GM21526 (cell line): ENCODE data around the gene UBE2M.
A peak's percentile ranks its signal among the peaks of the same experiment; 100 is the strongest.
"Not testable (repeated sequence)": the region's sequence is repeated elsewhere in the genome, so short reads cannot be mapped to it uniquely, and the experiment has no call there.

Experiments
- ATAC-seq: cut with Tn5 transposase; IDR thresholded peaks from one replicate; pipeline ENCODE4 v1.9.1; 2021; ENCODE audit warnings: moderate library complexity; ENCODE audit not compliant: unreplicated experiment, low FRiP score

Gene UBE2M

DNA sequence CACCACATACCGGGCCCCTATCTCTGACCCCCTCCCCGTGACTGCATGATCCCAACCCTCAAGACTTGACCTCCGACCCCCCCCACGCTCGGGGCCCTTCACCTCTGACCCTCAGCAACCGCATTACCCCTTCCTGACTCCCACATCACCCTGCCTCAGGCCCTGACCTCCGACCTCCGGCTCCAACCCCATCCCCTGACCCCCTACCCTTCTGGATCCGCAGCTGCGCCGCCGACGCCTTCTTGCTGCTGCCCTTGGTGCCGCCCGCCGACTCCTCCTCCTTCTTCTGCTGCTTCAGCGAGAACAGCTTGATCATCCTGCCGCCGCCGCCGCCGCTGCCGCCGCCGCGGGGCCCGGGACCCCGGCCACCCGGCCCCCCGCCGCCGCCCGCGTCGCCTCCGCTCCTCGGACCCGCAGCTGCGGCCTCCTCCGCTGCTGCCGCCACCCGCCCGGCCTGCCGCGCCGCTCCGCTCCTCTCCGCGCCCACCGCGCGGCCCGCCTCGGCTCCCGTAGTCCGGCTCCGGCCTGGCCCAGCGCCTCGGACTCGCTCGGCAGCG lies at the start of gene UBE2M:
Gene UBE2M (minus strand): TSS at position 546 of the 557 bp plus-strand sequence. CDS start 230 bp downstream, at position 316.
- no peak for ATAC-seq

DNA sequence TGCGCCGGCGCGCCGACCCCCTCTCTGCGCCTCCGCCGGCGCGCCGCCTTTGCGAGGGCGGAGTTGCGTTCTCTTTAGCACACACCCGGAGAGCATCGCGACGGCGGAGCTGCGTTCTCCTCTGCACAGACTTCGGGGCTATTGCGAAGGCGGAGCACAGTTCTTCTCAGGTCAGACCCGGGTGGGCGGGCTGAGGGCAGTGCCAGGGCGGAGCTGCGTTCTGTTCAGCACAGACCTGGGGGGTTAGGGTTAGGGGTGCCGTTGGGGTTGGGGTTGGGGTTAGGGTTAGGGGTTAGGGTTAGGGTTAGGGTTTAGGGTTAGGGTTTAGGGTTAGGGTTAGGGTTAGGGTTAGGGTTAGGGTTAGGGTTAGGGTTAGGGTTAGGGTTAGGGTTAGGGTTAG lies 48.8 kb upstream of the UBE2M start:
- ATAC-seq, result not testable (repeated sequence)

DNA sequence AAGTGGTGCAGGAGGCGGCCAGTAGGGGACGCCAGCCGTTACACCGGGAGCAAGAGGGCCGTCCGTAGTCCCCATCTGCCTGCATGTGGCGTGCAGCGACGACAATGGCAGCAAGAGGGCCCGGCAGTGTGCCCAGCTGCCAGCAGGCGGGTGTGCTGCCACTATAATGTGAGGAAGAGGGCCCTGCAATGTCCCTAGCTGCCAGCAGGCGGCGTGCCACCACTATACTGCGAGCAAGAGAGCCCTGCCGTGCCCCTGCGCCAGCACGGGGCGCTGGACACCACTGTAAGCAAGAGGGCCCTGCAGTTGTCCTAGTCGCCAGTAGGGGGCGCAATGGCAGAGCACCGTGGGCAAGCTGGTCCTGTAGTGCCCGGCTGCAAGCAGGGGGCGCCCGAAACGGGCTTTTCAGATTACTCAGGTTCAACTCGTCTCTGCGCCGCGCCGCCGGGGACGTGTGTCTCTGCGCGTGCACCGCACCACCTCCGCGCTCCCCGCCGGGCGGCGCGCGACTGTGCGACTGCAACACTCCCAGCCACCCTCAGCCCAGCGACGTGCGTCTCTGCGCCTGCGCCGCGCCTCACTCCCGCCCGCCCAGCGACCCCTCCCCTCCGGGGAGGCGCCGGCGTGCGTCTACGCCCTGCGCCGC lies 48.0 kb upstream of the UBE2M start:
- not testable (repeated sequence) for ATAC-seq

DNA sequence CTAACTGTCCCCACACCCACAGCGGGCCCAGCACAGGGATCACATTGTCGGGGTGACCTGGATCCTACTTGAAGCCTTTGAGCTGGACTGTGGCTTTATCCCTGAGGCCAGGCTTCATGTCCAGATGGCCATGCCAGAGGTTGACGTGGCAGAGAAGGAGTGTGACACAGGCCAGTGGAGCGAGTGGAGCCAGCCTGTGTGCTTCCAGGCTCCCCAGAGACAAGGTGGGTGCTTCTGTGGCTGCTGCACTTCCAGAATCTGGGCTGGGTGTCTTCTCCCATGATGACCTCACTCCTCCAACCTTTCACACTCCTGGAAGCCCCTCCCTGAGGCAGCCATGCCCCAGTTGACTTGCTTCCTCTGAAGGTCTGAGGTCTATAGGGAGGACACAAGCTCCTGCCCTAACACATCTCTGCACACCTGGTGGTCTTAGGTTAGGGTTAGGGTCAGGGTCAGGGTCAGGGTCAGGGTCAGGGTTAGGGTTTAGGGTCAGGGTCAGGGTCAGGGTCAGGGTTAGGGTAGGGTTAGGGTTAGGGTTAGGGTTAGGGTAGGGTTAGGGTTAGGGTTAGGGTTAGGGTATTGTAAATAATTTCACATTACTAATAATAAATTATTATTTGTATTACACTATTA lies 27.8 kb upstream of the UBE2M start:
- no peak for ATAC-seq

DNA sequence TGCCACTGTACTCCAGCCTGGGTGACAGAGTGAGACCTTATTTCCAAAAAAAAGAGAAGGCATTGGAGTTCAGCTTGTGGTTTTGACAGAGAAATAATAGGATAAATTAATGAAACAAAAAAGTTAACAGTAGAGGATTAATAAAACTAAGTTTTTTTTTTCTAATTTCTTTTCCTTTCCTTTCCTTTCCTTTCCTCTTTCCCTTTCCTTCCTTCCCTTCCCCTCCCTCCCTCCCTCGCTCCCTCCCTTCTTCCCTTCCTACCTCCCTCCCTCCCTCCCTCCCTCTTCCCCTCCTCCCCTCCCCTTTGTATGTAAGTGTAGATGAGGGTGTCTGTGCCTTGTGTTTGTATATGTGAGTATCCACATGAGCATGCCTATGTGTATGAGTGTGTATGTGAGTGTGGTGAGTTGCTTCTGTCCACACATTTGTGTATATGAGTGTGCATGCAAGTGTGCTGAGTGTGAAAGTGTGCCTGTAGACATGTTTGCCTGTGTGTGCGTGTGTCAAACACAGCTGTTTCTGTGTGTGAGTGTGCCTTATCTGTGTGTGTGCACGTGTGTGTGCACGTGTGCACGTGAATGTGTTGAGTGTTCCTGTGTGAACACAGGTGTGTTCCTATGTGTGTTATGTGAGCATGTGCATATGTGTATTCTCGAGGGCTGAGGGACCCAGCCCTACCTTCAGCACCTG lies 27.2 kb upstream of the UBE2M start:
- ATAC-seq, result no peak

DNA sequence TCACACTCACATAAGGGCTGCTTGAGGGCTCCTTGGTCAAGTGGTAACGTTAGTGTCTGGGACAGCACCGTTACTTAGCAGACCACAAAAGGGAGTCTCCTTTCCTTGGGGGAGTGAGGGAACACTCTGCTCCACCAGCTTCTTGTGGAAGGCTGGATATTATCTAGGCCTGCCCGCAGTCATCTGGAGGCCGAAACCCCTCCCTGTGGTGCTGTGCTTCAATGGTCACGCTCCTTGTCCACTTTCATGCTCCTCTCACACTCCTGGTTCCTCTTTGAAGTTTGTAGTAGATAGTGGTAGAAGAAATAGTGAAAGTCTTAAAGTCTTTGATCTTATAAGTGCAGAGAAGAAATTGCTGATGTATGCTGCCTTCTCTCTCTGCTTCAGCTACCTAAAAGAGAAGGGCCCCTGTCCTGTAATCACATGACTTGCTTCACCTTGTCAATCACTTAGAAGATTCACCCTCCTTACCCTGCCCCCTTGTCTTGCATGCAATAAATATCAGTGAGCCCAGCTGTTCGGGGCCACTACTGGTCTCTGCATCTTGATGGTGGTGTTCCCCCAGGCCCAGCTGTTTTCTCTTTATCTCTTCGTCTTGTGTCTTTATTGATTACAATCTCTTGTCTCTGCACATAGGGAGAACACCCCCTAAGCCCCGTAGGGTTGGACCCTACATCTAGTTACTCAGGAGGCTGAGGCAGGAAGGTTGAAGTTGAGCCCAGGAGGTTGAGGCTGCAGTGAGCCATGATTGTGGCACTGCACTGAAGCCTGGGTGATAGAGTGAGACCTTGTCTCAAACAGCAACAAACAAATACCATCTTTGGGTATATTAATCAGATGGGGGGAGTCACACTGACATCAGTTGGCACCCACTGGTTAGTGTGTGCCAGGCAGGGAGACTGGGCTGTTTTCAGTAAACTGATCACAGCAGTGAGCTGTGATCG lies 26.4 kb upstream of the UBE2M start:
- no peak for ATAC-seq

DNA sequence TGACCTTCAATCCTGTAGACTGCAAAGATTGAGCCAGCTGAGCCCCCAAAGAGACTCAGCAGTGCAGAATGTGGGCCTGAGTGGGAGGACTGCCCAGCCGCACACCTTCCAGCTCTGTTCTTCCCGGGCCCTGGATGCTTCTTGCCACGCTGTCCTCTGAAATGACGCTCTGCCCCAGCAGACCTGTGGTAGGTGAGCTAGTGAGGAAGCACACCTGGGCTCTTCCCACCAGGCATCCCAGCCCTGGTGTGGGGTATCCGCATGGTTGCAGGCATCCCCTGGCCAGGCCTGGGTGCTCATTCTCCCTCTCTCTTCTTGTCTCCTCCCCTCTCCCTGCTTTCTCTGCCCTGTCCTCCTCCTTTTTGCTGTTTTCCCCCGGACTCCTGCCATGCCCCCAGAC lies 24.6 kb upstream of the UBE2M start:
- ATAC-seq, result no peak

DNA sequence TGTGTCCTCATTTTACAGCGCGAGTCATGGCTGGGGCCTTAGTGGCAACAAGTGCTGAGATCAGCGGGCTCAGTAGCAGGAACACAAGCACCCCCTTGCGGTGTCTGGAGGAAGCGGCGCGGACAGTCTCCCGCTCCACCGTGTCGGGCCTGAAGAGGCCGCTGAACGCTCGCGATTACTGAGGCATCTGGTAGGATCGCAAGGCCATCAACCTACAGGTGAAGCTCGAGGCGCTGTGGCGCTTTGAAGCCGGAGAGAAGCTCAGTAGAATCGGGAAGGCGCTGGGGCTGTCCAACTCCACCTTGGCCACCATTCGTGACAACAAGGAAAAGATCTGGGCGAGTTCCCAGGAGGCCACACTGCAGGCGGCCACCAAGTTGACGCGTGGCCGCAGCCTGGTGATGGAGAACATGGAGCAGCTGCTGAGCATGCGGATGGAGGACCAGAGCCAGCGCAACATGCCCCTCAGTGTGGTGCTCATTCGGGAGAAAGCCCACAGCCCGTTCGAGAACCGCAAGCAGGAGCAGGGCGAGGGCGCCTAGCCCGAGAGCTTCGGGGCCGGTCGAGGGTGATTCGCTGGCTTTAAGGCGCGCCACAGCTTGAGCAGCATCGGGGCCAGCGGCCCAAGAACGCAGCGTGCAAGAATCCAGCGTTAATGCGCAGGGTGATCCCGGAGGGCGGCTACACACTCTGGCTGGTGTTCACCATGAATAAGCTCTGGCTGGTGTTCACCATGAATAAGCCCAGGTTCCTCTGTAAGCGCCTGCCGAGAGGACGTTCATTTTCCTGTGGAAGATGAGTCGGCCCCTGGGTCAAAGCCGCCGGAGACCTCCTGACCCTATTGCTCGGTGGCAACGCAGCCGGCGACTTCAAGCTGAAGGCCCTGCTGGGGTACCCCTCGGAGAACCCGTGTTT lies 23.1 kb upstream of the UBE2M start:
- no peak for ATAC-seq

DNA sequence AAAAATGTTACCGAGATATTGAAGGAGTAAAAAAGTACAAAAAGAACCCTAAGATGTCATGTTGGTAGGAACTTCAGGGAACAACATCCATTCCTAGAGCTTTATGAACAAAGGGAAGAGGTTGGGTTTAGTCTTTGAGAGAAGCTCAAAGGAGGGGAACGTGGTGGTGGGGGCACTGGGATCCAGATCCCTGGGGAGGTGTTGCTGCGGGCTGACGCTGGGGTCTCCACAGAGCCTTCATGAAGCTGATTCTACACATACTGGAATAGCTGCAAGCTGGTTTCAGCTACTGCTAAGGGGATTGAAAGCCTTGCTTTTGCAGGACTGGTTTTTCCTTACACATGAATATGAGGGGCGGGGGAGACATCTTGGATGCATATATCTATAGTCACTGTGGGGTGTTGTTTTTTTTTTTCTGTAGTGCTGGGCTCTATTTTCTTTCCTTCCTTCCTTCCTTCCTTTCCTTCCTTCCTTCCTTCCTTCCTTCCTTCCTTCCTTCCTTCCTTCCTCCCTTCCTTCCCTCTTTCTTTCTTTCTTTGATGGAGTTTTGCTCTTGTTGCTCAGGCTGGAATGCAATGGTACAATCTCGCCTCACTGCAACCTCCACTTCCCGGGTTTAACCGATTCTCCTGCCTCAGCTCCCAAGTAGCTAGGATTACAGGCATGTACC lies 21.2 kb upstream of the UBE2M start:
- ATAC-seq, result no peak

DNA sequence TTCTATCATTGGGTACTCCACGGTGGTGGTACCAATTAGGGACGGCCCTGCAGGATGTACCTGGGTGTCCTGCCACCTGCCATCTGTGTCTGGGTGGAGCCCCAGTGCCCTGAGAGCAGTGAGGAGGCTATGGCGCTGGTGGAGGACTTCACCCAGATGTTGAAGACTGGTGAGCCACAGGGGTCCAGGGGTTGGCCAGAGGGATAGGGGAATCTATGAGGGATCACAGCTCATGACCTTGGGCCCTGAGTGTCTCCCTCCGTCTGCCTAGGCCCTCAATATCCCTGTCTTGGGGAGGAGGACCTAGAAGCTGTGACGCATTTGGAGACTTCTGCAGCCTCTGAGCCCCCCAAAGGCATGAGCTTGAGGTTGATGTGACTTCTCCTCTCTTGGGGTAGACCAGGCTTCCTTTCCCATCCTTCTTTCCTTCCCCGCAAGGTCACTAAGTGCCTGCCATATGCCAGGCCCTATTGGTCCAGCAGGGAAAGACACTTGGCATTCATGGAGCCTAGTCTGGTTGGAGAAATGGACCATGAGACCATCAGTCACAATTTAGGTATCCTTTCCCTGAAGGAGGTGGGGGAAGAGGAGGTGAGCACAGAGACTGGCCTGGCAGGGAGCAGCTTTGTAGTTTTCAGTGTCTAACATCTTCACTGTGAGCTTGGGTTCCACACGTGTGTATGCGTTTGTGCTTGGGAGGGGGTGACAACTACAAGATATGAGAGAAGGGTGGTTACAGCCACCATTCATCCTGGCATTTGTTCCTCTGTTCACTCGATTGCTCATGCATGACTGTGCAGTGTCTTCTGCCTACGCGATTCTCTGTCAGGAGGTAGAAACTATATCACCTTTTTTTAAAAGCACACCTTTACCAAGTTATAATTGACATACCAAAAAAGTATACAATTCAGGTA lies 19.9 kb upstream of the UBE2M start:
- ATAC-seq, result no peak

DNA sequence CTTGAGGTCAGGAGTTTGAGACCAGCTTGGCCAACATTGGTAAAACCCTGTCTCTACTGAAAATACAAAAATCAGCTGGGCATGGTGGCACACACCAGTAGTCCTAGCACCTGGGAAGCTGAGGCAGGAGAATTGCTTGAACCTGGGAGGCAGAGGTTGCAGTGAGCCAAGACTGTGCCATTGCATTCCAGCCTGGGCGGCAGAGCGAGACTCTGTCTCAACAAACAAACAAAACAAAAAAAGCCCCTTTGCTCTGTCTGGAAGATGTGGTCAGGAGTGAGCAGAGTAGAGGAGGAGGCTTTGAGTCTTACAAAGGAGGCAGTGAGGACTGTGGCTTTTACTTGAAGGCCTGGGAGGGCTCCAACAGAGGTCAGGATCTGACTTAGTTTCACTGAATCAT lies 19.2 kb upstream of the UBE2M start:
- not testable (repeated sequence) for ATAC-seq

DNA sequence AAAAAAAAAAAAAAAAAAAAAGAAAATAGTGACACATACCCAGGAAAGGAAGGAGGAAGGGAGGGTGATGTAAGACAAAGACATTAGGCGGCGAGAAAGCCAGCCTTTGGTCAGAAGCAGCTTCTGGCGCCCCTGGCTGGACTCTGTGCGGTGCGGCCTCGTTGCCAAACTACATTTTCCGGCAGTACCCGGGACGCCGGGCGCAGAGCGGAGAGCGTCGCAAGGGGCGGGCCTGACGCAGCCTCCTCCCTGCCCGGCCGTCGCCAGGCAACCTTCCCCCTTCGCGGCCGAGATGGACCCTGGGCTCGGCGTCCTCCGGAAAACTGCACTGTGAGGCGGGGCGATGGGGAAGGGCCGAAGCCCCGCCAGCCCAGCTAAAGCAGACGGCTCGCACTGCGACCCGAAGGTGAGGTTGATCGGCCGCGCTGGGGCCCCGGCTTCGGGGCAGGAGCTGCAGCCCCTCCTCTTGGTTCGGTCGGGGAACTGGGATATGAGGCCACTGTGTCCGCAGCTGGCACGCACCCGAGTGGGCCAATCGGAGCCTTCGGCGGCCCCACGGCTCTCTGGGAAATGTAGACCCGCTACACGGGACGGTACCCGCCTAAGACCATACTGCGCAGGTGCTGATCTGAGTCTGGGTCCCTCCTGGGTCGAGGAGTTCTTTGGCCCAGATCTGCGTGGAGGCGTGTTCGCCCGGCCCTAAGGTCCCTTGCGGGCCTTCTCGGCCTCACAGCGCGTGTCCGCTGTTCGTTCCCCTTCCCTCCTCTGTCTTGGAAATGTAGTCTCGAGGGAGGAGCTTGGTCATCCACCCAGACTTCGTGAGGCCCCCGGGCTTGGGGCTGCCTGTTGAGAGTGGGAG lies 17.0 kb upstream of the UBE2M start:
- ATAC-seq, result peak; percentile 39

DNA sequence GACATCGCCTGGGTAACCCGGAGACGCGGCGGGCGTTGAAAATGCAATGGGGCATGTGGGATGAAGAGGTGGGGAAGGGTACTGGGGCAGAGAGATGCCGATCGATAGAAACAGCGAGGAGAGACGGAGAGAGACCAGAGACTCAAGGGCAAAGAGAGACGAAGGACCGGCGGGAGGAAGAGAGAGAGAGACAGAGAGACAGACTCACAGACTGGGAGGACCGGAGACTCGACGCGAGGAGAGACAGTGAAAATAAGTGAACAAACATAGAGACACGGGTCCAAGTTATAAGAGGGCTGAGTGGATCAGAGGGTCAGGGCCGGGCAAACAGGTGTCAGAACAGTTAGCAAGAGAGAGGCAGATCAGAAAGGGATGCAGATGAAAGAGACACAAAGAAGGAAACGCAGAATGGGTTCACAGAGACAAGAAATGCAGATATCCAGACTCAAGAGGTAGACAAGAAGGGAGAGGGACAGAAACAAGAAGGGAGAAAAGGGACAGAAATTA lies 15.3 kb upstream of the UBE2M start:
- ATAC-seq, result no peak

DNA sequence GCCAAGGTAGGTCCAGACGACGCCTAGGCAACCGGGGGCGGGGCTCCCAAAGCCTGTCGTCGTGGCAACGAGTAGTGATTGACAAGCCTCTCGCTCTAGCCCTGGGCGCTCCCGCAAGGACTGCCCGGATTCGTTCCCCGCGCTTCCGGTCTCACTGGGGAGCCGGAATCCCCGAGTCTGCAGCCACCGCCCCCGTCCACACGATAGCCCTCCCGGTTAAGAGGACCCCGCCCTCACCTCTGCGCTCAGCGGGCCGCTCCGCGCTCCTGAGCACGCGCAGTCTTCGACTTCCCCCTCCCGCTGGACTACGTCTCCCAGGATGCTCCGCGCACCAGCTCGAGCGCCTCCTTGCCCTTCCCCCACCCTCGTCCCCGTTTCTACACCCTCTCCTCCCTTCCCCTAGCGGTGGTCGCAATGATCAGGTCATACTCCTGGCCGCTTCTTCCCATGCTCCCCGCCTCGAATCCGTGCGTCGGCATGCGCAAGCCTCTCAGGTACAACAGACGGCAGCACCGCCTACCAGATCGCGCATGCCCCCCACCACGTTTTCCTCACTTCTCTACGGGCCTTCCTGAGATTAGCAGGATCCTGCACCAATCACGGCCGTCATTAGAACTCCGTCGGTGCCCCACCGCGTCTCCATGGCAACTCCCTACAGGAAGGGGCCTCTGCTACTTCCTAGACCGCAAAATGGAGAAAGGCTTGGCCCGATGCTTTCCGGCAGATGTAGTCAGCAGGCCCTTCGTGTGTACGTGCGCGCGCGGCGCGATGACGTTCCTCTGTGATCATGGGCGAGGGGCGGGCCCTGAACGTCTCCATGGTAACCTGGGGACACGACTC lies 14.6 kb upstream of the UBE2M start, which contains the start of gene MZF1:
Gene MZF1 (minus strand): TSS at position 518 of the 840 bp plus-strand sequence. CDS start 1,946 bp downstream, outside the sequence.
- ATAC-seq, result peak; percentile 51

DNA sequence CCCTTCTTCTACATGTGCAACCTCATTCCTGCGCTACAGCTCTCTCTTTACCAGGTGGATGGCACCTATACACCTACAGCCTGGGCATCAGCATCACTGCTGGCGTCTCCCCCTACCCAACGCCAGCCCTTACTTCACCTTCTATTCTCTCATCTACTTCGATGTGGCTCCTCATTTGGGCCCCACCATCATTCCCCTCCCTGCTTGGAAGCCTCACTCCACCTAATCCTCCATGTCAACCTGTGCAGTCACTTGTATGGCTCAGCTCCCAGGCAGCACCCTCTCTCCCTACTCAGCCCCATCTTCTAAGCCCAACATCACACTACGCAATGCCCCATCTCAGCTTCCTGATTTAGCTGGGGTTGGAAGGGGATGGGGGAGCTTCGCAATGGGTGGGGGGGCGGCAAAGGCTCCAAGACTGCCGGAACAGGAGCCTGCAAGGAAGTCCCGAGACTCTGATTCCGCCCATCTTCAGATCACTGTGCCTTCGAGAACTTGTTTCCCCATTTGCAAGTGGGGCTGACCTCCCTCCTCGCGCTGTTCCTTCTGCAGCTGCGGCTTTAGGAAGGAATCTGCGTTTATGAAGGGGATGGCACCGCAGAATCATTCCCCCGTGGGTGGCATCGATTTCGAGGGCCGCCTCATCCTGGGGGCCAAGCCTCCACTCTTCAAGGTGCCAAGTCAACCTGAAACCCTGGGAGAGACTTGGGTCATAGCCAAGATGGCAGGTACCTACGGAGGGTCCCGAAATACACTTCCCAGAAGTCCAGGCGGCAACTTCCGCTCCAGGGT lies 13.8 kb upstream of the UBE2M start:
- no peak for ATAC-seq
